OCI-LY3 (cell line): Measurements from ENCODE around the gene CBFA2T2.

Source experiments
- H2AFZ ChIP-seq: fragments of 200-600, 300-600 bp; shearing (Covaris generic); 2 replicates; pipeline ENCODE4 v1.6.0; 2014; ENCODE audit warnings: antibody characterized with exemption, low read depth, low read length
- H3K27ac ChIP-seq: fragments of 200-600, 300-600 bp; sonication (generic); 2 replicates; pipeline ENCODE4 v1.5.1; 2014; ENCODE audit warnings: mild to moderate bottlenecking, low read length, moderate library complexity, mixed read lengths
- H3K27me3 ChIP-seq: fragments of 200-600, 300-600 bp; sonication (generic); 2 replicates; pipeline ENCODE4 v1.6.1; 2014; ENCODE audit warnings: low read depth, low read length, mixed read lengths
- H3K36me3 ChIP-seq: fragments of 200-600, 300-600 bp; sonication (generic); replicated peaks from 2 replicates; pipeline ENCODE3; 2014; ENCODE audit warnings: low read depth, low read length, mixed read lengths
- H3K4me1 ChIP-seq: fragments of 300-600, 200-600 bp; sonication (generic); 2 replicates; pipeline ENCODE4 v1.6.1; 2014; ENCODE audit warnings: low read length, mixed read lengths
- H3K4me2 ChIP-seq: fragments of 200-600, 300-600 bp; sonication (generic); 2 replicates; pipeline ENCODE4 v1.6.1; 2014; ENCODE audit warnings: low read length, mixed read lengths
- H3K4me3 ChIP-seq: fragments of 300-600, 200-600 bp; sonication (generic); 2 replicates; pipeline ENCODE4 v1.5.1; 2014; ENCODE audit warnings: antibody characterized with exemption, mild to moderate bottlenecking, low read length, moderate library complexity
- H3K79me2 ChIP-seq: fragments of 300-600, 200-600 bp; shearing (Covaris generic); 2 replicates; pipeline ENCODE4 v1.6.1; 2014; ENCODE audit warnings: mild to moderate bottlenecking, low read length, mixed read lengths
- H3K9ac ChIP-seq: fragments of 300-600, 200-600 bp; shearing (Covaris generic); 2 replicates; pipeline ENCODE4 v1.6.0; 2014; ENCODE audit warnings: mild to moderate bottlenecking, low read length, moderate library complexity
- H3K9me3 ChIP-seq: fragments of 200-600, 300-600 bp; shearing (Covaris generic); 2 replicates; pipeline ENCODE4 v1.6.1; 2014; ENCODE audit warnings: low read length, mixed read lengths; ENCODE audit not compliant: insufficient read depth
- H4K20me1 ChIP-seq: fragments of 200-600, 300-600 bp; sonication (generic); 2 replicates; pipeline ENCODE4 v1.6.1; 2016; ENCODE audit warnings: low read length, mixed read lengths; ENCODE audit not compliant: insufficient read depth
- CTCF ChIP-seq: fragments of 200-600, 300-600 bp; sonication (generic); IDR thresholded peaks from 2 replicates; pipeline ENCODE4 v1.5.1; 2014; ENCODE audit warnings: antibody characterized with exemption, low read length, low read depth
- EZH2phosphoT487 ChIP-seq: fragments of 200-600 bp; shearing (Covaris generic); IDR thresholded peaks from 2 replicates; pipeline ENCODE4 v1.6.1; 2018; ENCODE audit warnings: antibody characterized with exemption, mixed run types, low read depth

CBFA2T2 gene

GRCh38 chr20:33539129-33539528, 49.2 kb downstream of the CBFA2T2 start:
- Histone ChIP-seq H3K27me3 (no peaks in the 10 kb centered on the region), H3K4me1 (no peaks in the 10 kb centered on the region), H3K9ac (no peak overlapping the region), H3K4me3 (no peak overlapping the region), H3K4me2 (no peak overlapping the region), H3K79me2 (no peaks in the 10 kb centered on the region), H3K27ac (no peak overlapping the region), H4K20me1 (0 out of 2 replicates have a peak, but pooled peaks cover 3% of the 10 kb centered on the region), H3K9me3 (no peaks in the 10 kb centered on the region), H3K36me3 (peaks cover 3% of the 10 kb centered on the region), H2AFZ (no peak overlapping the region)
- no peak for TF ChIP-seq CTCF
- TF ChIP-seq EZH2phosphoT487 = no peak

- H3K79me2 ChIP-seq = no peaks in the 10 kb centered on the region
- no peak overlapping the region for H3K4me2 ChIP-seq
- H3K4me3 ChIP-seq = no peak overlapping the region
- TF ChIP-seq EZH2phosphoT487 (no peak), CTCF (no peak)
- no peak overlapping the region for H3K9ac ChIP-seq
- H4K20me1 ChIP-seq = 0 out of 2 replicates have a peak, but pooled peaks cover 3% of the 10 kb centered on the region
- H3K27me3 ChIP-seq = no peaks in the 10 kb centered on the region
- H3K9me3 ChIP-seq = no peaks in the 10 kb centered on the region
- H3K4me1 ChIP-seq = no peaks in the 10 kb centered on the region
- H3K27ac ChIP-seq = no peak overlapping the region
- H2AFZ ChIP-seq = no peak overlapping the region
- H3K36me3 ChIP-seq = peaks cover 3% of the 10 kb centered on the region
Observed at GRCh38 chr20:33540427-33540826, 50.5 kb downstream of the CBFA2T2 start.

- TF ChIP-seq CTCF (no peak), EZH2phosphoT487 (no peak)
- 0 out of 2 replicates have a peak, but pooled peaks cover 3% of the 10 kb centered on the region for H4K20me1 ChIP-seq
- no peak overlapping the region for H3K4me3 ChIP-seq
- H3K4me2 ChIP-seq = no peak overlapping the region
- H2AFZ ChIP-seq = no peak overlapping the region
- peaks cover 3% of the 10 kb centered on the region for H3K36me3 ChIP-seq
- H3K4me1 ChIP-seq = no peaks in the 10 kb centered on the region
- H3K9ac ChIP-seq = no peak overlapping the region
- no peak overlapping the region for H3K27ac ChIP-seq
- H3K9me3 ChIP-seq = no peaks in the 10 kb centered on the region
- no peaks in the 10 kb centered on the region for H3K79me2 ChIP-seq
- H3K27me3 ChIP-seq = no peaks in the 10 kb centered on the region
Observed at GRCh38 chr20:33541074-33541473, 51.2 kb downstream of the CBFA2T2 start.

- Histone ChIP-seq H3K27me3 (no peaks in the 10 kb centered on the region), H3K4me3 (no peak overlapping the region), H3K9me3 (no peaks in the 10 kb centered on the region), H2AFZ (no peak overlapping the region), H3K9ac (no peak overlapping the region), H4K20me1 (0 out of 2 replicates have a peak, but pooled peaks cover 3% of the 10 kb centered on the region), H3K4me1 (no peaks in the 10 kb centered on the region), H3K36me3 (peaks cover 3% of the 10 kb centered on the region), H3K27ac (no peak overlapping the region), H3K4me2 (no peak overlapping the region), H3K79me2 (no peaks in the 10 kb centered on the region)
- no peak for TF ChIP-seq EZH2phosphoT487
- no peak for TF ChIP-seq CTCF
Observed at GRCh38 chr20:33541797-33542196, 51.9 kb downstream of the CBFA2T2 start.
